ENCODE data around the gene SCYGR1.
"Not testable (repeated sequence)": the region's sequence is repeated elsewhere in the genome, so short reads cannot be mapped to it uniquely, and the experiment has no call there.

Gene SCYGR1

GRCh38 chr2:227387583-227387982 is at the start of gene SCYGR1:
SCYGR1 (minus strand) TSS chr2:227387949; CDS start chr2:227387949, 0 bp downstream.
- not testable (repeated sequence) for DNase-seq

DNA sequence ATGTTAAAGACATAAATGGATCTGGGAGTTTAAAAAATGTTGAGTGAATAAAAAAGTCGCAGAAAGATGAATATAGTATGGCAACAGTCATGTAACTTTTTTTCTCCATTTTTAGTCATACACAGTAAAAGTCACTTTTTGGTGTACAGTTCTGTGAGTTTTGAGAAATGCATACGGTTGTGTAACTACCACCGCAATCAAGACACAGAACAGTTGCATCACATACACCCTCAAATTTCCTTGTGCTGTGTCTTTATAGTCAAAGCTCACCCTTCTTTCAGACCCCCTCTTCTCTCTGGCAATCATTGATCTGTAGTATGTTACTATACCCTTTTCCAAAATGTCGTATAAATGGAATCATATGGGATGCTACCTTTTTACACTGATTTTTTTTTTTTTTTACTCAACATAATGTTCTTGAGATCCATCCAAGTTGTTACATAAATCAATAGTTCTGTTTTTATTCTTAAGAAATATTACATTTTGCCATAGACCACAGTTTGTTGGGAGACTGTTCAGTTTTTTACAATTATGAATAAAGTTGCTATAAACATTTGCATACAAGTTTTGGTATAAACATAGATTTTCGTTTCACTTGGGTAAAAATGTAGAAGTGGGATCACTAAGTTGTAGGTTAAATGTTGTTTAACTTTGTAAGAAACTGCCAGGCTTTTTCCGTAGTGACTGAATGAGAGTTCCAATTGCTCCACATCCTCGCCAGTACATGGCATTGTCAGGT is 48.9 kb upstream of the SCYGR1 start:
- DNase-seq = no peak

DNA sequence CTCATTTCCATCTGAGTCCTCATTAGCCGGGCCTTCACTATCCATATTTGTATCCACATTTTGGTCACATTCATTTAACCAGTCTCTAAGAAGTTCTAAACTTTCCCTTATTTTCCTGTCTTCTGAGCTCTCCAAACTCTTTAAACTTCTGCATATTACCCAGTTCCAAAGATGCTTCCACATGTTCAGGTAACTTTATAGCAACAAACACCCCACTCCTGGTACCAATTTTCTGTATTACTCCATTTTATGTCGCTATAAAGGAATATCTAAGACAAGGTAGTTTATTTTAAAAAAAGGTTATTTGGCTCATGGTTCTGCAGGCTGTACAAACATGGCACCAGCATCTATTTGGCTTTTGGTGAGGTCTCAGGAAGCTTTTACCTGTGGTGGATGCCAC is 45.4 kb upstream of the SCYGR1 start:
- no peak for DNase-seq

- no peak for DNase-seq
Observed at GRCh38 chr2:227430639-227431038, 42.9 kb upstream of the SCYGR1 start.

- DNase-seq = no peak
Observed at GRCh38 chr2:227428731-227429285, 41.1 kb upstream of the SCYGR1 start.

GRCh38 chr2:227423656-227424499 is 36.1 kb upstream of the SCYGR1 start:
- peak; percentile 12 for DNase-seq

GRCh38 chr2:227420087-227421052 is 32.6 kb upstream of the SCYGR1 start:
- DNase-seq = no peak

GRCh38 chr2:227416701-227417100 is 29.0 kb upstream of the SCYGR1 start:
- no peak for DNase-seq

DNA sequence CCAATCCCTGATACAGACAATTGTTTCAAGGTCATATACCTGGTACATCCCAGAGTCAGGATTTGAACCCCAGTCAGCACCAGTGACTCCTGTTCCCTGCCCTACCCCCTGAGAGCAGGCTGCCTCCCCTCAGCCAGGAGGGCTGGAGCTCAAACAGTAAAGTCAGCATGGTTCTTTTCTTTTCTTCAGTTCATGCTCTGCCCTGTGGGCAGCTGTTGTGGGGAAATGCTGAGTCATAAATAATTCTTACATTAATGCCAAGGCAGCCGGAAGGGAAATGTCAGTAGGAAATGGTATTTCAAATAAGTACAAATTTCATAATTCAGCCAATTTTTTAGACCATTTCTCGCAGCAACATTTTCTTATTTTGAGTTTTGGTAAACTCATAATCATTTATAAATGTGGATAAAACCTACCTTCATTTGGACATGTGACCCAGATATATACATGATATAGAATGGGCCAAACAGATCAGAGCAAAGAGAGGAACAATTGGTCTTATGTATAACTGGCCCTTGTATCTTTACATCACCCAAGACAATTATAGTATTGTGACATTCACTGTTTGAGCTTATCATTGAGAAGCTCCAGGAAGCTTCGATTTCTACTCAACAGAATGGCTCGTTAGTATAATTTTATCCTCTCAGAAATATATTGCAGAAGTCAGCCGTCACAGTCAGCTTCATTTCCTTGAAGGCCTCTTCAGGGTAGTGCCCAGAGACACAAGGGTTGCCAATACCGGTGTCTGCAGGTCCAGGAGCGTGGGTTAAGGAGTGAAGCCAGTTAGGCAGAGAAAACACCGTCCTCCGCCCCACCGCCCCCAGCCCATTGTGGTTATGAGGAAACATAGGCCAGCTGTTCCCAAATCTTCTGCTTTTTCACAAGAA is 28.0 kb upstream of the SCYGR1 start:
- DNase-seq = peak; percentile 31

- DNase-seq = peak; percentile 41
Observed at GRCh38 chr2:227414846-227415245, 27.1 kb upstream of the SCYGR1 start.

GRCh38 chr2:227413371-227413770 is 25.6 kb upstream of the SCYGR1 start:
- DNase-seq = no peak

GRCh38 chr2:227412877-227413276 is 25.1 kb upstream of the SCYGR1 start:
- no peak for DNase-seq

DNA sequence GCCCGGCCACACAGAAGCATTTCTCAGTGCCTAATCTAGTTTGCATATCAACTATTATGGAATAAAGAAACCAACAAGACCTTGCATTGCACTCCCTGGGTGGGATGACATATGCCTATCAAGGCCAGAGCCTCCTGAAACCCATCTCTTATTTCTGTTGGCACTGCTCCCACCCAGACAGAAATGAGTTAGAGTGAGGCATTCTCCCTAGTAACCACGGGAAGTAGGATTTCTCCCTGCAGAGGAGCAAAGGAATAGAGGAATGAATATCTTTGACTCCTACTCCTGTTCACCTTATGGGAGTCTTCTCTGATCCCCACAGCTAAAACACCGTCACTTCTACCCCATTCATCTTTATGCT is 24.2 kb upstream of the SCYGR1 start:
- DNase-seq = peak; percentile 45

- peak; percentile 20 for DNase-seq
Observed at GRCh38 chr2:227411320-227411989, 23.7 kb upstream of the SCYGR1 start.

- no peak for DNase-seq
Observed at GRCh38 chr2:227410191-227410590, 22.4 kb upstream of the SCYGR1 start.

DNA sequence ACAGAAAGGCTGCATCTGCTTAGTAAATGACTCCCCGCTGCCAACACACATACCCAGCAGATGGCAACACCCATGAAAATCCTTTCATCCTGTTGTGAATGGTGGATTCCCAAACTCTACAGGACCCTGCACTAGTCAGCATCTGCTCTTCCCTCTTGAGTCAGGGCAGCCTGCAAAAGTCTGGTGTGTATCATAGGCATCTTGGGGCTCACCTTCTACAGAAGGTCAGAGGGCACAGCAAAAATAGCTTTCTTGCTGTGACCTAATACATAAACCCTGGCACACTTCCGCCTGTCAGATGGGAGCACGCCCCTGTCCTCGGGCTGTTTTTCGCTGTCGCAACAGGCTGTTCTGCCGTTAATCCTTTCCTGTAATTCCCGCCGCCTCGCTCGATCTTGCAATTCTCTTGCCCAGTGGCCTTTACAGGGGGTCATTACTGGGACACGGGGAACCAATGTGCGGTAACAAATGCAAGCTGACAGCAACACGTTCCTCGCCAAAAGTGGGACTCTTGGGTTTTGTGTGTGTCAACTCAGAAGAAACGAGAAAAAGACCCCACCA is 19.9 kb upstream of the SCYGR1 start:
- no peak for DNase-seq

DNA sequence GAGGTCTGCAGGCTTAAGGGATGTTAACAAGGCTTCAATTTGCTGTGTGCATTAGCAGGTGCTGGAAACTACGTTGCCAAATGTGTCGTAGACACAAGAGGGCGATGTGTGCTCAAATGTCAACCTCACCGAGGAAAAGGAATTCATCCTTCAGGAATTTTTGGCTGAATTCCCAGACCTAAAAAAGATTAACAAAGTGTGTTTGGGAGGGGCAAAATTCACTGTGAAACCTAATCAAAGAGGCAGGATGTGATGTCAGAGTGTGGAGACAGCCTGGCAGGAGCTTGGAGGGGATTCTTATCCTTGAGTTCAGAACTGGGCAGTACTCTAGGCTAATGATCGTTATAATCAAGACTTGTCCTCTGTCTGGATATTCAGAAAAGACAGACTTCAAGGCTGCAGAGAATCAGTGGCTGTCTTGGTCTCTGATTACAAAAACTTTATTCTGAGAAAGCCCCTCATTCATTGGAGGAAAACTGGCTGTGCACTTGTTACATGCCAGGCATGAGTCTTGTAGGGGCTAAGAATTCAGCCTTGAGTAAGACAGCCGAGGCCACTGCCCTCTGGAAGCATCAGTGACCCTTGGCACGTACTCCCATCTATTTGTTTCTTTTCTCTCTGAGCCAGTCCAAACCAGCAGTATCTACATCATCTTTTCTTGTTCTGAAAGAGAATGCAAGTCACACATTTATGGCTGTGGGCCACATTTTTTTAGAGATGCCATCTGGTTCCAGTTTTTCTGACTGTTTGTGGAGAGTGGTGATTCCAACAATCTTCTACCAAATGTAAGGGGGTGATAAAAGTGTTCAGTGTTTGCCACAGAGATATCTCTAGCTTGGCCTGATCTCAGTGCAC is 18.7 kb upstream of the SCYGR1 start:
- DNase-seq = peak; percentile 98

GRCh38 chr2:227404585-227405271 is 17.0 kb upstream of the SCYGR1 start:
- no peak for DNase-seq

- DNase-seq = no peak
Observed at GRCh38 chr2:227402959-227403358, 15.2 kb upstream of the SCYGR1 start.

All from kidney glomerular epithelial cell (primary cell).